ENCODE results near the gene CHST7.

DNA sequence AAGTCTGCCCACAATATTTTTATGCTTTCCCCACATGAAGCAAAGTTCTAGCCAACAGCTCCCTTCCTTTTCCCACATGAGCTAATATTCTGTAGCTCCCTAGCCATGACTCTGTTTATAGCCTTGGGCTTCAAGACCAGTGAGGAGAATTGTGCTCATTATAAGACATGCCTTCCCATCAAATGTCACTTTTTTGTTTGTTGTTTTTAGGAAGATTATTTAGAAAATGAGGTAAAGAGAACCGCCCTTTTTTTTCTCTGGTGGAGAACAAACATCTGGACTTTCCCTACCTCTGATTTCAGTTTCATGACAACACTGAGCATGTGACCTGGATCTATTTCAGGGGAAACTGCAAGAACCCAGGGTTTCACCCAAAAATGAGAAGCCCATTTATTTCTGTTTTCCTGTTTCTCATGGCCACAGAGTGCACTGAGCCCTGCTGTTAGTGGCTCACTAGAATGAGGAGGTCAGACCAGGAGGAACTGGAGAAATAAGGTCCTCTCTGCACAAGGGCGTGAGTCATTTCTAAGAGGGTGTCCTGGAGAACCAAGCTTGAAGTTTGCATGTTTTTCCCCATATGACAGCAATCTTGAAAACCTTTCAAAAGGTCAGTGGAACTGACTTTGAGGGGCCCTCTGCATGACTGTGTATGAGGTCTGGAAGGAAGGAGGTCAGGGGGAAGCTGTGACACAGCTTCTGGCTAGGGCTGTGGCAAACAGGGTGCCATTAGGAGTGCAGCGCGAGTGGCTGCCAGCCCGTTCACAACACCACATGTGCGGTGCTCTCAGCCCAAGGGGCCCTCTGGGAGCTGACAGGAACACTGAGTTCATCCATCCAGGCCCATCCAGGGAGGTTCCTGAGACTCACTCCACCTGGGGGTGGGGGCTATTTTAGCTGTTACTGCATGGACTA is 55.2 kb downstream of the CHST7 start:
- TF ChIP-seq, protein P1, sequence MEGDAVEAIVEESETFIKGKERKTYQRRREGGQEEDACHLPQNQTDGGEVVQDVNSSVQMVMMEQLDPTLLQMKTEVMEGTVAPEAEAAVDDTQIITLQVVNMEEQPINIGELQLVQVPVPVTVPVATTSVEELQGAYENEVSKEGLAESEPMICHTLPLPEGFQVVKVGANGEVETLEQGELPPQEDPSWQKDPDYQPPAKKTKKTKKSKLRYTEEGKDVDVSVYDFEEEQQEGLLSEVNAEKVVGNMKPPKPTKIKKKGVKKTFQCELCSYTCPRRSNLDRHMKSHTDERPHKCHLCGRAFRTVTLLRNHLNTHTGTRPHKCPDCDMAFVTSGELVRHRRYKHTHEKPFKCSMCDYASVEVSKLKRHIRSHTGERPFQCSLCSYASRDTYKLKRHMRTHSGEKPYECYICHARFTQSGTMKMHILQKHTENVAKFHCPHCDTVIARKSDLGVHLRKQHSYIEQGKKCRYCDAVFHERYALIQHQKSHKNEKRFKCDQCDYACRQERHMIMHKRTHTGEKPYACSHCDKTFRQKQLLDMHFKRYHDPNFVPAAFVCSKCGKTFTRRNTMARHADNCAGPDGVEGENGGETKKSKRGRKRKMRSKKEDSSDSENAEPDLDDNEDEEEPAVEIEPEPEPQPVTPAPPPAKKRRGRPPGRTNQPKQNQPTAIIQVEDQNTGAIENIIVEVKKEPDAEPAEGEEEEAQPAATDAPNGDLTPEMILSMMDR (conservative IDR thresholded peaks at IDR 0.05; ENCODE audit: low read depth in 2 of 2), result no peak
- TF ChIP-seq EZH2 (IDR thresholded peaks at IDR 0.05; ENCODE audit: low read depth, unreplicated experiment) (no peak), POLR2AphosphoS5 (IDR thresholded peaks at IDR 0.05; ENCODE audit: low read depth) (no peak), JUNB (IDR thresholded peaks at IDR 0.05; ENCODE audit: unreplicated experiment) (no peak), CREB1 (CRISPR knock-in tag; IDR thresholded peaks at IDR 0.05; ENCODE audit: low read depth) (no peak), ZNF114 (CRISPR knock-in tag; IDR thresholded peaks at IDR 0.05) (no peak), EZH2phosphoT487 (IDR thresholded peaks at IDR 0.05; ENCODE audit: unreplicated experiment) (no peak)
- TF ChIP-seq, protein P2, sequence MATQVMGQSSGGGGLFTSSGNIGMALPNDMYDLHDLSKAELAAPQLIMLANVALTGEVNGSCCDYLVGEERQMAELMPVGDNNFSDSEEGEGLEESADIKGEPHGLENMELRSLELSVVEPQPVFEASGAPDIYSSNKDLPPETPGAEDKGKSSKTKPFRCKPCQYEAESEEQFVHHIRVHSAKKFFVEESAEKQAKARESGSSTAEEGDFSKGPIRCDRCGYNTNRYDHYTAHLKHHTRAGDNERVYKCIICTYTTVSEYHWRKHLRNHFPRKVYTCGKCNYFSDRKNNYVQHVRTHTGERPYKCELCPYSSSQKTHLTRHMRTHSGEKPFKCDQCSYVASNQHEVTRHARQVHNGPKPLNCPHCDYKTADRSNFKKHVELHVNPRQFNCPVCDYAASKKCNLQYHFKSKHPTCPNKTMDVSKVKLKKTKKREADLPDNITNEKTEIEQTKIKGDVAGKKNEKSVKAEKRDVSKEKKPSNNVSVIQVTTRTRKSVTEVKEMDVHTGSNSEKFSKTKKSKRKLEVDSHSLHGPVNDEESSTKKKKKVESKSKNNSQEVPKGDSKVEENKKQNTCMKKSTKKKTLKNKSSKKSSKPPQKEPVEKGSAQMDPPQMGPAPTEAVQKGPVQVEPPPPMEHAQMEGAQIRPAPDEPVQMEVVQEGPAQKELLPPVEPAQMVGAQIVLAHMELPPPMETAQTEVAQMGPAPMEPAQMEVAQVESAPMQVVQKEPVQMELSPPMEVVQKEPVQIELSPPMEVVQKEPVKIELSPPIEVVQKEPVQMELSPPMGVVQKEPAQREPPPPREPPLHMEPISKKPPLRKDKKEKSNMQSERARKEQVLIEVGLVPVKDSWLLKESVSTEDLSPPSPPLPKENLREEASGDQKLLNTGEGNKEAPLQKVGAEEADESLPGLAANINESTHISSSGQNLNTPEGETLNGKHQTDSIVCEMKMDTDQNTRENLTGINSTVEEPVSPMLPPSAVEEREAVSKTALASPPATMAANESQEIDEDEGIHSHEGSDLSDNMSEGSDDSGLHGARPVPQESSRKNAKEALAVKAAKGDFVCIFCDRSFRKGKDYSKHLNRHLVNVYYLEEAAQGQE (IDR thresholded peaks at IDR 0.05; ENCODE audit: unreplicated experiment), result no peak
